Activated CD8-positive, alpha-beta T cell treated with anti-CD3 and anti-CD28 coated beads for 36 hours (primary cell): Measurements from ENCODE around the gene ABCA1. TPM values are rescaled to one million over a fixed set of nuclear protein-coding genes. Genes with fewer than 3 reads are reported as not detected.
"Not testable (repeated sequence)": the region's sequence is repeated elsewhere in the genome, so short reads cannot be mapped to it uniquely, and the experiment has no call there.

ENCODE experiments used
- ATAC-seq: fragments of 200-7000 bp; cut with Tn5 transposase; one replicate; pipeline ENCODE4 v1.10.0; 2021; ENCODE audit warnings: mild to moderate bottlenecking, moderate library complexity
- CTCF ChIA-PET: fragments of 350-600 bp; sonication (Branson Sonifier 250); formaldehyde crosslinking; loops from one replicate; lab custom pipeline; 2021; ENCODE audit warnings: antibody characterized with exemption; lab: Charles Lee
- POLR2A ChIA-PET: fragments of 350-600 bp; sonication (Branson Sonifier 250); formaldehyde crosslinking; loops from one replicate; lab custom pipeline; 2021; ENCODE audit warnings: antibody characterized with exemption; lab: Charles Lee
- DNase-seq: peaks from one replicate; pipeline ENCODE4 v3.0.0-alpha.2; 2020
- H3K27ac Mint-ChIP-seq: one replicate; pipeline ENCODE4 v1.8.0; 2021; ENCODE audit warnings: mild to moderate bottlenecking, mixed read lengths
- H3K27me3 Mint-ChIP-seq: one replicate; pipeline ENCODE4 v1.8.0; 2021; ENCODE audit warnings: mixed read lengths
- H3K36me3 Mint-ChIP-seq: one replicate; pipeline ENCODE4 v1.8.0; 2021; ENCODE audit warnings: low read depth, mixed read lengths
- H3K4me1 Mint-ChIP-seq: one replicate; pipeline ENCODE4 v1.8.0; 2021; ENCODE audit warnings: low read depth, mixed read lengths
- H3K4me3 Mint-ChIP-seq: one replicate; pipeline ENCODE4 v1.8.0; 2021; ENCODE audit warnings: mild to moderate bottlenecking, moderate library complexity, mixed read lengths
- H3K9me3 Mint-ChIP-seq: one replicate; pipeline ENCODE4 v1.8.0; 2021; ENCODE audit warnings: mixed read lengths
- intact Hi-C: fragments of 100-400 bp; cut with micrococcal nuclease; formaldehyde crosslinking; loops from one replicate; pipeline ENCODE4 v1.10.0; 2022
- total RNA-seq, 2 experiments: library from RNA; stranded (reverse); gene quantifications; one replicate each; pipeline ENCODE4 v1.2.3, GENCODE V29; 2021
- TF ChIP-seq, protein P1 (sequence below): fragments of 200-600 bp; IDR thresholded peaks from one replicate; pipeline ENCODE4 v1.8.0; 2022; ENCODE audit warnings: antibody characterized with exemption, mild to moderate bottlenecking

ABCA1 gene
- total RNA-seq, 2 experiments from 2014 or later = 0.20 to 0.38 TPM

DNA sequence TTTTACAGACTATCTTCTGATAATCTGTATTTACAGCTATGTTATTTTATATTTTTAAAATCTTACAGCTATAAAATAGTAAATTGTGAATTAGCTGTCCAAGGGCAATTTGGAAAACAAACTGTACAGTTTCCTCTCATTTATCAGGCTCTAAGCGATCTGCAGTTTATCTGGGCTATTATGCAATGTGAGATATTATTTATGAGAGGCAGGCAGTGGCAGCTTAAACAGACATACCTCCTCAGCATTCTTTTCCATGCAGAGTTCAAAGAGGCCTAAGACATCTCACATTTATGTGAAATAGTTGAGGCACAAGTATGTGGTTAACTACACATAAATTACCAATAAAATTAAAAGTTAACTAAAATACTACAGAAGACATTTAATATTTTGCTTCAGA, 153.8 kb downstream of the ABCA1 start:
- ATAC-seq (no peak), DNase-seq (no peak)
- ChIA-PET CTCF (interaction anchor here (1.3 kb wide), 1 partner anchor 26 kb away, joined by 3 read pairs; no protein-coding TSS in a partner anchor), POLR2A (no interaction called here)
- intact Hi-C loops = no loop called here
- Mint-ChIP-seq H3K27me3 (peaks cover 3% of the 10 kb centered on the region), H3K4me3 (no peak overlapping the region), H3K27ac (no peak overlapping the region), H3K4me1 (no peaks in the 10 kb centered on the region), H3K36me3 (no peaks in the 10 kb centered on the region), H3K9me3 (no peaks in the 10 kb centered on the region)
- TF ChIP-seq, protein P1, sequence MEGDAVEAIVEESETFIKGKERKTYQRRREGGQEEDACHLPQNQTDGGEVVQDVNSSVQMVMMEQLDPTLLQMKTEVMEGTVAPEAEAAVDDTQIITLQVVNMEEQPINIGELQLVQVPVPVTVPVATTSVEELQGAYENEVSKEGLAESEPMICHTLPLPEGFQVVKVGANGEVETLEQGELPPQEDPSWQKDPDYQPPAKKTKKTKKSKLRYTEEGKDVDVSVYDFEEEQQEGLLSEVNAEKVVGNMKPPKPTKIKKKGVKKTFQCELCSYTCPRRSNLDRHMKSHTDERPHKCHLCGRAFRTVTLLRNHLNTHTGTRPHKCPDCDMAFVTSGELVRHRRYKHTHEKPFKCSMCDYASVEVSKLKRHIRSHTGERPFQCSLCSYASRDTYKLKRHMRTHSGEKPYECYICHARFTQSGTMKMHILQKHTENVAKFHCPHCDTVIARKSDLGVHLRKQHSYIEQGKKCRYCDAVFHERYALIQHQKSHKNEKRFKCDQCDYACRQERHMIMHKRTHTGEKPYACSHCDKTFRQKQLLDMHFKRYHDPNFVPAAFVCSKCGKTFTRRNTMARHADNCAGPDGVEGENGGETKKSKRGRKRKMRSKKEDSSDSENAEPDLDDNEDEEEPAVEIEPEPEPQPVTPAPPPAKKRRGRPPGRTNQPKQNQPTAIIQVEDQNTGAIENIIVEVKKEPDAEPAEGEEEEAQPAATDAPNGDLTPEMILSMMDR = no peak

DNA sequence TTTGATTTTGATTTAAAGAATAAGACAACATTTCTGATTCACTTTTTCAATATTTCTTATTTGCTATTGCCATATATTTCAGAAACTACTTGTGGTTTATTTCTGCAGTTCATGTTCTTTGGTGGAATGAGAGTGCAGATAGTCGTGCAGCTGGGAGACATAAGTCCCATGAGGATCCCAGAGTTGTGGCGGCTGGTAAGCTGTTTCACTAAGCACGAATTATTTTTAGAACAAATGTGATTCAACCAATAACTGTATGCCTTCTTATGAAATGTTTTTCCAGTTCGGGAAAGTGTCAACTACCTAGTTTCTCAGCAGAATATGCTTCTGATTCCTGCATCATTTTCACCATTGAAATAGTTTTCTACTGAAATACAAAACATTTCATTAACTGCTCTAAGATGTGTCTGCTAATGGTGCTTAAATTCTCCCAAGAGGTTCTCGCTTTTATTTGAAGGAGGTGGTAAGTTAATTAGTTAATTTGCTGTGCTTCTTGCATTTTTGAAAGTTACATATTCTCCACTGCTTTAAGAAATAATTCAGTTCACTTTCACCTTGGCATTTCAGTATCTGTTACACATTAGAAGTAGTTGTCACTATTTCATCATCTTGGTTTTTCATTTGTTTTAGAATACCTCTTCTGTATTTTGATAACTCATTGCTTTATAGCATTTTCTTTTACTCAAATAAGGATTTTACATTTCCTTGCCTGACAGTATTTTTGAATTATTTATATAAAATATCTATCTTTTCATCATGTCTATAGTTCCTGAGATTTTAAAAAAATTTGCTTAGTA, 155.0 kb downstream of the ABCA1 start:
- Mint-ChIP-seq H3K36me3 (no peaks in the 10 kb centered on the region), H3K27ac (no peak overlapping the region), H3K4me3 (no peak overlapping the region), H3K9me3 (no peaks in the 10 kb centered on the region), H3K4me1 (no peaks in the 10 kb centered on the region), H3K27me3 (peaks cover 3% of the 10 kb centered on the region)
- TF ChIP-seq, protein P1 = no peak
- POLR2A ChIA-PET = no interaction called here
- CTCF ChIA-PET = no interaction called here
- intact Hi-C loops = no loop called here
- DNase-seq (no peak), ATAC-seq (no peak)

DNA sequence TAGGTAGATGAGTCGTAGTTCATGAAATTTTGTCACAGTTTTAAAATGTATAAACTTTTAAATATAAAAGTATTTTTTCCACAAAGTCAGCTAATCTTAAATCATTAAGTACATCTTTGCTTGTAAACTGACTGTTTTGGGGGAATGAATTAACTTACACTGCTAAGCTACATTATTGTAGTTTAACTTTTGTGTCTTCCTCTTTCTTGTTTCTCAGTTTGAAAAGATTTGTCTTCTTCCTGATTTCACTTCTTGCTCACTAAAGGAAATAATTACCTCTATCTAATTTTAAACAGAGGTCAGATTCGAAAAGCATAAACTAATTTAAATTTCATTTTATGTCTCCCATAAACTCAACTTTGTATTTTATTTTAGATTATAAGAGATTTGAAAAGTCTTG, 158.3 kb downstream of the ABCA1 start:
- intact Hi-C loops = no loop called here
- POLR2A ChIA-PET = no interaction called here
- Mint-ChIP-seq H3K4me1 (peaks cover 5% of the 10 kb centered on the region), H3K27me3 (peaks cover 3% of the 10 kb centered on the region), H3K9me3 (no peaks in the 10 kb centered on the region), H3K36me3 (no peaks in the 10 kb centered on the region), H3K27ac (no peak overlapping the region), H3K4me3 (no peak overlapping the region)
- DNase-seq = no peak
- CTCF ChIA-PET = no interaction called here
- ATAC-seq = no peak
- TF ChIP-seq, protein P1 = no peak

DNA sequence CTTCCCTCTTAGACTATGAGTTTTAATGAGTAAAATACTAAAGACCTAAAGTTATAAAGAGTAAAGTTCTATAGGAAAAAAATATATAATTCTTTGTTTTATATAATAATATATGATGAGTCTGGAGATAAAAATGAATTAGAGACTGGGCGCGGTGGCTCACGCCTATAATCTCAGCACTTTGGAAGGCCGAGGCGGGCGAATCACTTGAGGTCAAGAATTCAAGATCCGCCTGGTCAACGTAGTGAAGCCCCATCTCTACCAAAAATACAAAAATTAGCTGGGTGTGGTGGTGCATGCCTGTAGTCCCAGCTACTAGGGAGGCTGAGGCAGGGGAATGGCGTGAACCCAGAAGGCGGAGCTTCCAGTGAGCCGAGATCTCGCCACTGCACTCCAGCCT, 158.9 kb downstream of the ABCA1 start:
- H3K36me3 Mint-ChIP-seq, CTCF ChIA-PET, H3K9me3 Mint-ChIP-seq, H3K4me3 Mint-ChIP-seq, H3K4me1 Mint-ChIP-seq, ATAC-seq, DNase-seq, H3K27me3 Mint-ChIP-seq, H3K27ac Mint-ChIP-seq, intact Hi-C loops, POLR2A ChIA-PET: not testable (repeated sequence)

DNA sequence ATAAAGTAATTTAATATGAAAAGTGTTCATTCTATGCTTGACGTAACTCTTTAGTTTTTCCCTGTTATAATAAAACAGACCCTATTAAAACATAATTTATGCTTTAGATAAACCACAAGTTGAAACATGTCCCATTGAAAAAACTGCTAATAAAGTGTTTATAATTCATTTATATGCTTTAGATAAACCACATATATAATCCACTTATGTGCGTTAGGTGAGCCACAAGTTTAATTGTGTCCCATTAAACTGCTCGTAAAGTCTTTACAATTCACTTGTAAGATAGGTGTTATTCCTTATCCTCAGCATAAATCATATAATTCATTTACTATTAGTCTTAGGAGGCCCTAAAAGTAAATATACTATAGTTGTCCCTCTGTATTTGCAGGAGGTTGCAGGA, 160.4 kb downstream of the ABCA1 start:
- Mint-ChIP-seq H3K27ac (no peak overlapping the region), H3K36me3 (no peaks in the 10 kb centered on the region), H3K9me3 (no peaks in the 10 kb centered on the region), H3K4me3 (no peak overlapping the region), H3K27me3 (peaks cover 3% of the 10 kb centered on the region), H3K4me1 (peaks cover 5% of the 10 kb centered on the region)
- intact Hi-C loops = no loop called here
- TF ChIP-seq, protein P1 = no peak
- no peak for DNase-seq
- ATAC-seq = no peak
- ChIA-PET POLR2A (no interaction called here), CTCF (no interaction called here)
